Colonic mucosa (tissue), 4 donors: ENCODE data around the gene ANO10. TPM values are rescaled to one million over a fixed set of nuclear protein-coding genes. Genes with fewer than 3 reads are reported as not detected.

Source experiments
- DNase-seq: peaks from one replicate; pipeline ENCODE4 v3.0.0-alpha.2; 2020
- H3K27ac ChIP-seq: fragments of 200-600 bp; one replicate; pipeline ENCODE4 v1.8.0; 2021
- H3K27me3 ChIP-seq: fragments of 200-600 bp; one replicate; pipeline ENCODE4 v1.8.0; 2021
- H3K36me3 ChIP-seq: fragments of 200-600 bp; one replicate; pipeline ENCODE4 v1.8.0; 2021
- H3K4me1 ChIP-seq: fragments of 200-600 bp; one replicate; pipeline ENCODE4 v1.8.0; 2021; ENCODE audit warnings: mild to moderate bottlenecking
- H3K4me3 ChIP-seq: fragments of 200-600 bp; one replicate; pipeline ENCODE4 v1.8.0; 2021
- H3K9ac ChIP-seq, 2 donors: one replicate each; pipeline ENCODE4 v1.7.0; 2013; ENCODE audit warnings: control low read depth in 2 of 2, low read depth in 2 of 2, low read length in 2 of 2
- H3K9me3 ChIP-seq: fragments of 200-600 bp; one replicate; pipeline ENCODE4 v1.8.0; 2021
- CTCF ChIP-seq: fragments of 200-600 bp; IDR thresholded peaks from one replicate; pipeline ENCODE4 v1.8.0; 2022; ENCODE audit warnings: antibody characterized with exemption, mild to moderate bottlenecking
- intact Hi-C: fragments of 100-400 bp; cut with DNase I; formaldehyde crosslinking; loops from one replicate; pipeline ENCODE4 v1.14.1; 2022
- total RNA-seq, 2 donors: library from RNA; stranded (reverse); fragmentation: NEBNext Ultra II Directional in 1 of 2; extraction: Animal tissue kit (Norgen Biotek cat#: 25700) in 1 of 2; gene quantifications; one replicate each; pipeline ENCODE4 v1.2.1, GENCODE V29; 2021
- donor health status: healthy.
- donor health status: DM: no; HTN: no; CAD: no.
- donor health status: DM: no; HTN: no; CAD: no.

ANO10 gene
- total RNA-seq, 2 donors from 2014 or later = 53.9 to 69.0 TPM

- Histone ChIP-seq H3K4me3 (no peak overlapping the region), H3K9me3 (no peaks in the 10 kb centered on the region), H3K9ac (no peak overlapping the region), H3K27me3 (no peaks in the 10 kb centered on the region), H3K27ac (no peak overlapping the region), H3K4me1 (no peaks in the 10 kb centered on the region), H3K36me3 (no peaks in the 10 kb centered on the region)
- DNase-seq = no peak
- intact Hi-C loops = no loop called here
- no peak for TF ChIP-seq CTCF
Observed at GRCh38 chr3:43445820-43446219, 176.0 kb downstream of the ANO10 start.

GRCh38 chr3:43442872-43443395, 178.9 kb downstream of the ANO10 start:
- Histone ChIP-seq H3K27ac (no peak overlapping the region), H3K9ac (no peak overlapping the region), H3K36me3 (no peaks in the 10 kb centered on the region), H3K4me1 (no peaks in the 10 kb centered on the region), H3K9me3 (no peaks in the 10 kb centered on the region), H3K27me3 (no peaks in the 10 kb centered on the region), H3K4me3 (no peak overlapping the region)
- intact Hi-C loops = no loop called here
- DNase-seq = no peak
- TF ChIP-seq CTCF = no peak

GRCh38 chr3:43436507-43437140, 185.2 kb downstream of the ANO10 start:
- Histone ChIP-seq H3K4me1 (no peaks in the 10 kb centered on the region), H3K4me3 (no peak overlapping the region)
- no peak for TF ChIP-seq CTCF

GRCh38 chr3:43435706-43436105, 186.1 kb downstream of the ANO10 start:
- Histone ChIP-seq H3K4me1 (no peaks in the 10 kb centered on the region), H3K9me3 (no peaks in the 10 kb centered on the region), H3K9ac (no peak overlapping the region), H3K27me3 (no peaks in the 10 kb centered on the region), H3K27ac (no peak overlapping the region), H3K4me3 (no peak overlapping the region), H3K36me3 (no peaks in the 10 kb centered on the region)
- intact Hi-C loops = no loop called here
- no peak for DNase-seq
- no peak for TF ChIP-seq CTCF

More at GRCh38 chr3:43436507-43437140, 185.2 kb downstream of the ANO10 start:
- Histone ChIP-seq H3K9ac (no peak overlapping the region), H3K36me3 (no peaks in the 10 kb centered on the region), H3K9me3 (no peaks in the 10 kb centered on the region), H3K27ac (no peak overlapping the region), H3K27me3 (no peaks in the 10 kb centered on the region)
- intact Hi-C loops = no loop called here
- no peak for DNase-seq

GRCh38 chr3:43434431-43434830, 187.4 kb downstream of the ANO10 start:
- Histone ChIP-seq H3K27ac (no peak overlapping the region), H3K9me3 (no peaks in the 10 kb centered on the region), H3K9ac (no peak overlapping the region), H3K27me3 (no peaks in the 10 kb centered on the region), H3K36me3 (no peaks in the 10 kb centered on the region), H3K4me3 (no peak overlapping the region), H3K4me1 (no peaks in the 10 kb centered on the region)
- intact Hi-C loops = no loop called here
- no peak for DNase-seq
- no peak for TF ChIP-seq CTCF
